Activated CD4-positive, alpha-beta T cell treated with anti-CD3 and anti-CD28 coated beads, Interleukin-2, amount 50 U/mL, for 24 hours (primary cell): ENCODE measurements around the gene ADORA1.

Experiments
- DNase-seq, 2 donors: peaks; one replicate each; pipeline ENCODE4 v3.0.0-alpha.2; 2020; ENCODE audit warnings: low read depth in 1 of 2, low spot score in 1 of 2

ADORA1 gene

GRCh38 chr1:203127666-203128430 is at the start of gene ADORA1:
Gene ADORA1 (plus strand): TSS chr1:203127726. CDS start chr1:203128842, 1,116 bp downstream.
- no peak for DNase-seq

- no peak for DNase-seq
These were observed 49.6 kb upstream of the ADORA1 start for GRCh38 chr1:203077956-203078355.

GRCh38 chr1:203078478-203078877 is 49.0 kb upstream of the ADORA1 start:
- no peak for DNase-seq

- DNase-seq, result no peak
These were observed 47.1 kb upstream of the ADORA1 start for GRCh38 chr1:203080456-203080855.

- no peak for DNase-seq
These were observed 45.9 kb upstream of the ADORA1 start for GRCh38 chr1:203081465-203082230.

GRCh38 chr1:203082231-203082505 is 45.4 kb upstream of the ADORA1 start:
- DNase-seq, result no peak

- DNase-seq, result no peak
These were observed 44.7 kb upstream of the ADORA1 start for GRCh38 chr1:203082571-203083462.

GRCh38 chr1:203083463-203083921 is 44.0 kb upstream of the ADORA1 start:
- DNase-seq, result no peak

GRCh38 chr1:203084588-203085527 is 42.7 kb upstream of the ADORA1 start:
- no peak for DNase-seq

GRCh38 chr1:203085528-203086406 is 41.8 kb upstream of the ADORA1 start, which contains the start of gene MYOG:
Gene MYOG (minus strand): TSS chr1:203086012. CDS start chr1:203085961, 51 bp downstream.
- no peak for DNase-seq

- DNase-seq, result no peak
These were observed 40.3 kb upstream of the ADORA1 start for GRCh38 chr1:203086992-203087763.

GRCh38 chr1:203088441-203088840 is 39.1 kb upstream of the ADORA1 start:
- no peak for DNase-seq

- DNase-seq, result no peak
These were observed 38.4 kb upstream of the ADORA1 start for GRCh38 chr1:203089001-203089650.

- DNase-seq, result no peak
These were observed 37.9 kb upstream of the ADORA1 start for GRCh38 chr1:203089651-203090045.

GRCh38 chr1:203090421-203091198 is 36.9 kb upstream of the ADORA1 start:
- DNase-seq, result no peak

GRCh38 chr1:203091199-203091477 is 36.4 kb upstream of the ADORA1 start:
- no peak for DNase-seq

GRCh38 chr1:203091761-203092330 is 35.7 kb upstream of the ADORA1 start:
- no peak for DNase-seq
